CD8-positive, alpha-beta memory T cell (primary cell): ENCODE data around the gene TCEA2. TPM values are rescaled to one million over a fixed set of nuclear protein-coding genes. Genes with fewer than 3 reads are reported as not detected.
A peak's percentile ranks its signal among the peaks of the same experiment; 100 is the strongest.
"Not testable (repeated sequence)": the region's sequence is repeated elsewhere in the genome, so short reads cannot be mapped to it uniquely, and the experiment has no call there.

ENCODE experiments used
- CTCF ChIA-PET: fragments of 350-600 bp; sonication (Branson Sonifier 250); formaldehyde crosslinking; loops from one replicate; lab custom pipeline; 2021; ENCODE audit warnings: antibody characterized with exemption; lab: Charles Lee
- POLR2A ChIA-PET: fragments of 350-600 bp; sonication (Branson Sonifier 250); formaldehyde crosslinking; loops from one replicate; lab custom pipeline; 2021; ENCODE audit warnings: antibody characterized with exemption; lab: Charles Lee
- DNase-seq, 5 donors: peaks; one replicate each; pipeline versions ENCODE4 v3.0.0 to v3.0.0-alpha.2; 2020 to 2022; ENCODE audit warnings: mixed read lengths in 1 of 5
- H3K27ac ChIP-seq: one replicate; pipeline ENCODE4 v1.7.0; 2013; ENCODE audit warnings: low read depth, mild to moderate bottlenecking, low read length, moderate library complexity
- H3K27me3 ChIP-seq: 2 replicates; pipeline ENCODE4 v1.7.0; 2013; ENCODE audit warnings: low read length, mild to moderate bottlenecking; ENCODE audit not compliant: insufficient read depth, poor library complexity, severe bottlenecking
- H3K36me3 ChIP-seq: 2 replicates; pipeline ENCODE4 v1.7.0; 2013; ENCODE audit warnings: mild to moderate bottlenecking, low read length, moderate library complexity; ENCODE audit not compliant: insufficient read depth
- H3K4me1 ChIP-seq: 2 replicates; pipeline ENCODE4 v1.7.0; 2013; ENCODE audit warnings: mild to moderate bottlenecking, low read length, moderate library complexity; ENCODE audit not compliant: insufficient read depth
- H3K4me3 ChIP-seq: 2 replicates; pipeline ENCODE4 v1.7.0; 2013; ENCODE audit warnings: mild to moderate bottlenecking, low read length
- H3K9me3 ChIP-seq: 2 replicates; pipeline ENCODE4 v1.7.0; 2013; ENCODE audit warnings: mild to moderate bottlenecking, low read length
- H3K27ac Mint-ChIP-seq, 8 donors: one replicate each; pipeline ENCODE4 v1.8.0; 2020 to 2021; ENCODE audit warnings: mixed read lengths in 8 of 8, mild to moderate bottlenecking in 6 of 8, inconsistent platforms in 3 of 8, moderate library complexity in 3 of 8
- H3K27me3 Mint-ChIP-seq, 2 donors: one replicate each; pipeline ENCODE4 v1.8.0; 2020 to 2021; ENCODE audit warnings: mixed read lengths in 2 of 2, mild to moderate bottlenecking in 1 of 2, moderate library complexity in 1 of 2
- H3K36me3 Mint-ChIP-seq, 3 donors: one replicate each; pipeline ENCODE4 v1.8.0; 2020 to 2021; ENCODE audit warnings: mixed read lengths in 3 of 3, inconsistent platforms in 1 of 3, mild to moderate bottlenecking in 1 of 3
- H3K4me1 Mint-ChIP-seq, 3 donors: one replicate each; pipeline ENCODE4 v1.8.0; 2020 to 2021; ENCODE audit warnings: mixed read lengths in 3 of 3, inconsistent platforms in 1 of 3, mild to moderate bottlenecking in 1 of 3
- H3K4me3 Mint-ChIP-seq, 7 donors: one replicate each; pipeline ENCODE4 v1.8.0; 2020 to 2021; ENCODE audit warnings: mixed read lengths in 7 of 7, mild to moderate bottlenecking in 6 of 7, moderate library complexity in 4 of 7, inconsistent platforms in 2 of 7
- H3K9me3 Mint-ChIP-seq, 5 donors: one replicate each; pipeline ENCODE4 v1.8.0; 2020 to 2022; ENCODE audit warnings: mixed read lengths in 5 of 5, mild to moderate bottlenecking in 3 of 5, moderate library complexity in 2 of 5, inconsistent platforms in 1 of 5
- polyA plus RNA-seq: library from polyadenylated mRNA; unstranded; fragments of 300-500 nt; fragmentation: Illumina TruSeq; gene quantifications from one replicate; pipeline ENCODE4 v1.2.3, GENCODE V29; 2021
- total RNA-seq, 2 experiments: library from RNA; stranded (reverse); gene quantifications; one replicate each; pipeline ENCODE4 v1.2.3, GENCODE V29; 2021

TCEA2 gene
- total and polyA plus RNA-seq, 3 experiments from 2014 or later: 24.2 to 30.9 (median 24.5) TPM

GRCh38 chr20:64083378-64083803 is 20.4 kb downstream of the TCEA2 start:
- ChIA-PET POLR2A (interaction anchor here (1.3 to 1.5 kb wide), 2 partner anchors 17 to 45 kb away, joined by 4 to 5 read pairs; no protein-coding TSS in a partner anchor), CTCF (interaction anchor here (0.6 to 6.8 kb wide), 11 partner anchors 16 to 281 kb away, joined by 3 to 71 read pairs (median 4); no protein-coding TSS in a partner anchor)
- H3K9me3 ChIP-seq: no peaks in the 10 kb centered on the region
- peak overlapping the region; percentile 20 for H3K4me3 ChIP-seq
- H3K36me3 ChIP-seq: no peaks in the 10 kb centered on the region
- Mint-ChIP-seq H3K9me3 (peaks cover 0 to 5% (median 2%) of the 10 kb centered on the region in 5 donors), H3K27ac (peak overlapping the region in 1 of 8 donors; percentile 73), H3K4me3 (peak overlapping the region; percentile 66 to 88 (median 77)), H3K27me3 (peaks cover 3% of the 10 kb centered on the region in 2 donors), H3K36me3 (no peaks in the 10 kb centered on the region), H3K4me1 (peaks cover 11 to 50% (median 26%) of the 10 kb centered on the region in 3 donors)
- H3K27me3 ChIP-seq: no peaks in the 10 kb centered on the region
- H3K4me1 ChIP-seq: peaks cover 15% of the 10 kb centered on the region
- H3K27ac ChIP-seq: no peak overlapping the region
- peak; percentile 52 to 76 (median 59) for DNase-seq

GRCh38 chr20:64083804-64084684 is 21.0 kb downstream of the TCEA2 start, which contains the start of gene LKAAEAR1:
TSS of gene LKAAEAR1 (minus strand) at chr20:64084398. CDS start at chr20:64084219, 179 bp downstream.
- peak within 1 kb of the TSS; percentile 20 for H3K4me3 ChIP-seq
- H3K27me3 Mint-ChIP-seq: peaks cover 3% of the 10 kb centered on the region in 2 donors
- H3K36me3 Mint-ChIP-seq: no peaks in the 10 kb centered on the region
- peaks cover 0 to 5% (median 2%) of the 10 kb centered on the region in 5 donors for H3K9me3 Mint-ChIP-seq
- H3K27ac ChIP-seq: no peak within 1 kb of the TSS
- H3K27ac Mint-ChIP-seq: peak within 1 kb of the TSS in 6 of 8 donors; percentile 38 to 81 (median 74)
- no peaks in the 10 kb centered on the region for H3K9me3 ChIP-seq
- H3K36me3 ChIP-seq: no peaks in the 10 kb centered on the region
- DNase-seq: no peak
- no peaks in the 10 kb centered on the region for H3K27me3 ChIP-seq
- peak within 1 kb of the TSS; percentile 83 to 92 (median 87) for H3K4me3 Mint-ChIP-seq
- ChIA-PET CTCF (interaction anchor here (0.6 to 6.8 kb wide), 12 partner anchors 15 to 282 kb away, joined by 3 to 71 read pairs (median 4); no protein-coding TSS in a partner anchor), POLR2A (interaction anchor here (1.3 to 1.5 kb wide), 2 partner anchors 18 to 46 kb away, joined by 4 to 5 read pairs; no protein-coding TSS in a partner anchor)
- H3K4me1 Mint-ChIP-seq: peaks cover 11 to 44% (median 26%) of the 10 kb centered on the region in 3 donors
- peaks cover 15% of the 10 kb centered on the region for H3K4me1 ChIP-seq

DNA sequence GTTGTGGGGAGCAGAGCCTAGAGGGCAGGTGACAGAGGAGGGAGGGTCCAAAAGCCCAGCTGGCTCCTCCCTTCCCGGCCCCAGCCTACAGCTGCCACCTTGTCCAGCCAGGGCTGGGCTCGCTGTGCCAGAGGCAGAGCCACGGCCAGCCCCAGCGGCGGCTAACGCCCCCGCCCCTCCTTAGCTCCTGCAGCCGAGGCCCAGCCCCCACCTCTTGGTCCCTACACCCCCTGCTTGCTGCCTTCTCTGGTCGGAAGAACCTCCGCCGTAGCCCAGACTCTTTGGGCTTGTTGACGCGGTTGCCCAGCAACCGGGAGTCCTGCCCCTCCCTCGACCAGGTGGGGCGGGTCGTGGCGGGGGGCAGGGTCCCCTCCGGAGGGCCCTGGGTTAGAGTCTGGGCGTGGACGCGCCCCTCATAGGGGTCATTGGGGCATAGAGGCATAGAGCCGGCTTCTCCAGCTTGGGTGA is 21.7 kb downstream of the TCEA2 start:
- peaks cover 3% of the 10 kb centered on the region in 2 donors for H3K27me3 Mint-ChIP-seq
- Histone ChIP-seq H3K27ac (no peak overlapping the region), H3K4me3 (no peak overlapping the region), H3K4me1 (peaks cover 15% of the 10 kb centered on the region), H3K27me3 (no peaks in the 10 kb centered on the region), H3K9me3 (no peaks in the 10 kb centered on the region), H3K36me3 (no peaks in the 10 kb centered on the region)
- DNase-seq: no peak
- H3K4me3 Mint-ChIP-seq: peak overlapping the region in 5 of 7 donors; percentile 75 to 88 (median 84)
- H3K36me3 Mint-ChIP-seq: no peaks in the 10 kb centered on the region
- CTCF ChIA-PET: interaction anchor here (0.8 to 6.8 kb wide), 6 partner anchors 15 to 36 kb away, joined by 3 to 71 read pairs (median 8); no protein-coding TSS in a partner anchor
- POLR2A ChIA-PET: interaction anchor here (1.5 kb wide), 1 partner anchor 46 kb away, joined by 5 read pairs; no protein-coding TSS in a partner anchor
- peaks cover 11 to 42% (median 26%) of the 10 kb centered on the region in 3 donors for H3K4me1 Mint-ChIP-seq
- peaks cover 0 to 5% (median 2%) of the 10 kb centered on the region in 5 donors for H3K9me3 Mint-ChIP-seq
- peak overlapping the region in 2 of 8 donors; percentile 50 to 74 for H3K27ac Mint-ChIP-seq

DNA sequence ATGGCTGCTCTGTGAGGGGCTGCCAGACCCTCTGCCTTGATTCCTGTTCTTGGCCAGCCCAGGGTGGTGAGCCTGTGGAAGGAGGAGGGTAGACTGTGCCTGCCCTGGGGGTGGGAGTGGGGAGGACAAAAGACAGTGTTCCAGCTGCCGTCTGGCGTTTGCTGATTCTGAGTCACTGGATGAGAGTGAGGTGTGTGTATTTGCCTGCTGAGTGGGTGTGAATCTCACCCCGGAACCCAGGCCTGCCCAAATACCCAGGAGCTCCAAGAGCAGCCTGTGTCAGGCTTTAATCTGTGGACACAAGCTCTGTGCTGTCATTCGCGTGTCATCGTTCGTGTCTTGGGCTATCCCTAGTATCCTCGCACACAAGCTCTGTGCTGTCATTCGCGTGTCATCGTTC is 23.8 kb downstream of the TCEA2 start:
- peaks cover 9 to 26% (median 15%) of the 10 kb centered on the region in 3 donors for H3K4me1 Mint-ChIP-seq
- H3K36me3 ChIP-seq: no peaks in the 10 kb centered on the region
- H3K9me3 Mint-ChIP-seq: peaks cover 0 to 5% (median 2%) of the 10 kb centered on the region in 5 donors
- H3K27me3 ChIP-seq: no peaks in the 10 kb centered on the region
- H3K4me3 ChIP-seq: no peak overlapping the region
- CTCF ChIA-PET: interaction anchor here (1.6 to 6.8 kb wide), 2 partner anchors 34 to 48 kb away, joined by 5 to 71 read pairs; no protein-coding TSS in a partner anchor
- no peaks in the 10 kb centered on the region for H3K9me3 ChIP-seq
- peaks cover 15% of the 10 kb centered on the region for H3K4me1 ChIP-seq
- DNase-seq: no peak
- H3K27ac ChIP-seq: no peak overlapping the region
- H3K27me3 Mint-ChIP-seq: peaks cover 3% of the 10 kb centered on the region in 2 donors
- no peaks in the 10 kb centered on the region for H3K36me3 Mint-ChIP-seq
- peak overlapping the region in 1 of 7 donors; percentile 13 for H3K4me3 Mint-ChIP-seq
- POLR2A ChIA-PET: no interaction called here
- H3K27ac Mint-ChIP-seq: no peak overlapping the region

DNA sequence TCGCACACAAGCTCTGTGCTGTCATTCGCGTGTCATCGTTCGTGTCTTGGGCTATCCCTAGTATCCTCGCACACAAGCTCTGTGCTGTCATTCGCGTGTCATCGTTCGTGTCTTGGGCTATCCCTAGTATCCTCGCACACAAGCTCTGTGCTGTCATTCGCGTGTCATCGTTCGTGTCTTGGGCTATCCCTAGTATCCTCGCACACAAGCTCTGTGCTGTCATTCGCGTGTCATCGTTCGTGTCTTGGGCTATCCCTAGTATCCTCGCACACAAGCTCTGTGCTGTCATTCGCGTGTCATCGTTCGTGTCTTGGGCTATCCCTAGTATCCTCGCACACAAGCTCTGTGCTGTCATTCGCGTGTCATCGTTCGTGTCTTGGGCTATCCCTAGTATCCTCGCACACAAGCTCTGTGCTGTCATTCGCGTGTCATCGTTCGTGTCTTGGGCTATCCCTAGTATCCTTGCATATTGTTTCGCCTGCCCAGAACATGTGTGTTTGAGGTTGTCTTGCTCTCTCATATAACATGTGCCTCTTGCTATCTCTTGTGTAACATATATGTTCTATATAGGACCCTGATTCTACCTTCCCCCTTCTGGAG is 24.3 kb downstream of the TCEA2 start:
- H3K36me3 ChIP-seq, H3K9me3 Mint-ChIP-seq, H3K36me3 Mint-ChIP-seq, H3K4me3 ChIP-seq, H3K27ac ChIP-seq, H3K27me3 ChIP-seq, H3K4me3 Mint-ChIP-seq, H3K9me3 ChIP-seq, H3K27ac Mint-ChIP-seq, H3K4me1 ChIP-seq, H3K27me3 Mint-ChIP-seq, DNase-seq, POLR2A ChIA-PET: not testable (repeated sequence)
- CTCF ChIA-PET: interaction anchor here (1.6 kb wide), 1 partner anchor 48 kb away, joined by 5 read pairs; no protein-coding TSS in a partner anchor
- H3K4me1 Mint-ChIP-seq: peaks cover 5 to 24% (median 12%) of the 10 kb centered on the region in 3 donors

- POLR2A ChIA-PET, H3K4me1 ChIP-seq, H3K27ac ChIP-seq, DNase-seq, H3K9me3 ChIP-seq, H3K36me3 ChIP-seq, H3K27me3 ChIP-seq, H3K4me3 ChIP-seq, H3K36me3 Mint-ChIP-seq, H3K27me3 Mint-ChIP-seq, H3K27ac Mint-ChIP-seq, H3K9me3 Mint-ChIP-seq, CTCF ChIA-PET: not testable (repeated sequence)
- peaks cover 5 to 17% (median 5%) of the 10 kb centered on the region in 3 donors for H3K4me1 Mint-ChIP-seq
- peak overlapping the region in 1 of 7 donors; percentile 22 for H3K4me3 Mint-ChIP-seq
Observed at GRCh38 chr20:64088586-64088985, 25.6 kb downstream of the TCEA2 start.

GRCh38 chr20:64090165-64090564 is 27.2 kb downstream of the TCEA2 start:
- Histone ChIP-seq H3K27ac (no peak overlapping the region), H3K27me3 (no peaks in the 10 kb centered on the region), H3K4me3 (no peak overlapping the region), H3K9me3 (no peaks in the 10 kb centered on the region), H3K4me1 (no peaks in the 10 kb centered on the region), H3K36me3 (no peaks in the 10 kb centered on the region)
- DNase-seq: no peak
- H3K36me3 Mint-ChIP-seq: no peaks in the 10 kb centered on the region
- ChIA-PET POLR2A (no interaction called here), CTCF (interaction anchor here (1.8 kb wide), 1 partner anchor 51 kb away, joined by 8 read pairs; no protein-coding TSS in a partner anchor)
- H3K4me1 Mint-ChIP-seq: peaks cover 0 to 10% (median 1%) of the 10 kb centered on the region in 3 donors
- peaks cover 1 to 3% of the 10 kb centered on the region in 2 donors for H3K27me3 Mint-ChIP-seq
- no peak overlapping the region for H3K4me3 Mint-ChIP-seq
- H3K9me3 Mint-ChIP-seq: peaks cover 0 to 5% (median 2%) of the 10 kb centered on the region in 5 donors
- no peak overlapping the region for H3K27ac Mint-ChIP-seq
